ENCODE measurements around the gene EPHX1.

DNA sequence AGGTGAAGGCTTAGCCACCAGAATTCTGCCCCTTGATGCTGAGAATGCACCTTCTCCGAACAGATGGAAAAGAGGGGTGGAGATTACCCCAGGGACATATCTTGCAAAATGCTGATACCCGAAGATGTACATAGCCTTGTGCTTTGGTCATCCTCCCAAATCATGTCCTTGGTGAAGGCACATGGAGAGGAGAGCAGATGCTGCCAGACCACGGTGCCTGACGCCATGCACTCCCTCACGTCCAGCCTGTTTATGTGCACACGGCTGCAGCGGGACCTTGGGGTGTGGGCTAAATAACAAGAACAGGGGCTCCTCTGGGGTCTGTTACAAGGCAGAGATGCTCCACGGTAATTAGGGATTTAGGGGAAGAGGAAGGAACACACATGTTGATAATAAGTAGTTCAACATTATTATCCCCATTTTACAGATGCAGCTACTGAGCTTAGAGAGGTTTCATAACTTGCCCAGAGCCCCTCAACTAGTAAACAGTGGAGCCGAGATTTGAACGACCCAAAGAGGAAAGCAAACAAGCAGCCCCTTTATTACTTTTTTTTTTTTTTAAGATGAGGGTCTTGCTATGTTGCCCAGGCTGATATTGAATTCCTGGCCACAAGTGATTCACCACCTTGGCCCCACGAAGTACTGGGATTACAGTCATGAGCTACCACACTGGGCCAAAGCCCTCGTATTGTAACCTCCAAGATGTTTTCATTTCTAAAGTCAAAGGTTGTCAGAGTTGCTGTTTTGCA is 12.9 kb downstream of the EPHX1 start:
- no peak for TF ChIP-seq EZH2phosphoT487 (IDR thresholded peaks at IDR 0.05; ENCODE audit: insufficient read depth, low read depth)
- TF ChIP-seq EZH2 (IDR thresholded peaks at IDR 0.05; ENCODE audit: insufficient read depth, poor library complexity, severe bottlenecking) = no peak
